ENCODE results near the gene ZNF333. TPM values are rescaled to one million over a fixed set of nuclear protein-coding genes. Genes with fewer than 3 reads are reported as not detected.
A peak's percentile ranks its signal among the peaks of the same experiment; 100 is the strongest.

Gene ZNF333
- total RNA-seq, 2 donors from 2014 or later = 14.2 to 18.2 TPM

- ATAC-seq = no peak
Measured at GRCh38 chr19:14676762-14677161, 13.1 kb upstream of the ZNF333 start.

GRCh38 chr19:14677464-14677863 lies 12.4 kb upstream of the ZNF333 start:
- TF ChIP-seq CTCF (IDR thresholded peaks at IDR 0.05) = no peak
- TF ChIP-seq POLR2A (IDR thresholded peaks at IDR 0.05) = no peak
- ATAC-seq (no peak), DNase-seq (no peak)
- WGBS, 2 donors = 78 to 80% methylated on average over 6 of the region's 6 CpGs
- H3K27ac ChIP-seq = no peak overlapping the region
- H3K9me3 ChIP-seq = no peaks in the 10 kb centered on the region
- H3K36me3 ChIP-seq (replicated peaks in 1 of 2; ENCODE audit: insufficient read depth in 1 of 2, low read depth in 2 of 2) = no peaks in the 10 kb centered on the region
- H3K27me3 ChIP-seq = no peaks in the 10 kb centered on the region
- H3K4me3 ChIP-seq = no peak overlapping the region
- H3K4me1 ChIP-seq = no peaks in the 10 kb centered on the region
- intact Hi-C loops (cut with DNase I) = no loop called here

More at GRCh38 chr19:14676762-14677161, 13.1 kb upstream of the ZNF333 start:
- Histone ChIP-seq H3K27me3 (no peaks in the 10 kb centered on the region), H3K27ac (no peak overlapping the region), H3K9me3 (no peaks in the 10 kb centered on the region), H3K36me3 (replicated peaks in 1 of 2; ENCODE audit: insufficient read depth in 1 of 2, low read depth in 2 of 2) (no peaks in the 10 kb centered on the region), H3K4me3 (no peak overlapping the region), H3K4me1 (no peaks in the 10 kb centered on the region)
- intact Hi-C loops (cut with DNase I) = no loop called here
- DNase-seq = no peak
- 65 to 69% methylated on average over 10 of the region's 10 CpGs for WGBS, 2 donors
- TF ChIP-seq CTCF (IDR thresholded peaks at IDR 0.05) (no peak), POLR2A (IDR thresholded peaks at IDR 0.05) (no peak)

GRCh38 chr19:14678199-14678598 lies 11.6 kb upstream of the ZNF333 start:
- Histone ChIP-seq H3K4me3 (no peak overlapping the region), H3K36me3 (replicated peaks in 1 of 2; ENCODE audit: insufficient read depth in 1 of 2, low read depth in 2 of 2) (no peaks in the 10 kb centered on the region), H3K27me3 (no peaks in the 10 kb centered on the region), H3K27ac (no peak overlapping the region), H3K4me1 (no peaks in the 10 kb centered on the region), H3K9me3 (no peaks in the 10 kb centered on the region)
- intact Hi-C loops (cut with DNase I) = no loop called here
- TF ChIP-seq CTCF (IDR thresholded peaks at IDR 0.05) (no peak), POLR2A (IDR thresholded peaks at IDR 0.05) (no peak)
- DNase-seq = no peak
- 80 to 82% methylated on average over 9 of the region's 9 CpGs for WGBS, 2 donors
- ATAC-seq = no peak

- intact Hi-C loops (cut with DNase I) = loop anchor here (10.0 kb wide), 1 partner anchor 117 kb away; no protein-coding TSS in a partner anchor
- no peak for TF ChIP-seq POLR2A (IDR thresholded peaks at IDR 0.05)
- 59 to 69% methylated on average over 2 of the region's 2 CpGs for WGBS, 2 donors
Measured at GRCh38 chr19:14682084-14682483, 7.8 kb upstream of the ZNF333 start.

GRCh38 chr19:14683439-14683838 lies 6.4 kb upstream of the ZNF333 start:
- TF ChIP-seq POLR2A (IDR thresholded peaks at IDR 0.05) = no peak
- Histone ChIP-seq H3K4me1 (no peaks in the 10 kb centered on the region), H3K9me3 (no peaks in the 10 kb centered on the region), H3K27ac (no peak overlapping the region), H3K27me3 (no peaks in the 10 kb centered on the region), H3K36me3 (replicated peaks in 1 of 2; ENCODE audit: insufficient read depth in 1 of 2, low read depth in 2 of 2) (no peaks in the 10 kb centered on the region), H3K4me3 (no peak overlapping the region)
- ATAC-seq = no peak
- 18 to 21% methylated on average over 3 of the region's 3 CpGs for WGBS, 2 donors
- intact Hi-C loops (cut with DNase I) = loop anchor here (10.0 kb wide), 1 partner anchor 119 kb away; no protein-coding TSS in a partner anchor
- DNase-seq = peak in 1 of 4 donors; percentile 23

More at GRCh38 chr19:14682084-14682483, 7.8 kb upstream of the ZNF333 start:
- ATAC-seq = no peak
- Histone ChIP-seq H3K9me3 (no peaks in the 10 kb centered on the region), H3K27me3 (no peaks in the 10 kb centered on the region), H3K27ac (no peak overlapping the region), H3K4me3 (no peak overlapping the region), H3K4me1 (no peaks in the 10 kb centered on the region), H3K36me3 (replicated peaks in 1 of 2; ENCODE audit: insufficient read depth in 1 of 2, low read depth in 2 of 2) (no peaks in the 10 kb centered on the region)
- no peak for DNase-seq

GRCh38 chr19:14686411-14686810 lies 3.4 kb upstream of the ZNF333 start:
- H3K4me3 ChIP-seq = no peak overlapping the region
- peaks cover 15% of the 10 kb centered on the region for H3K4me1 ChIP-seq
- DNase-seq = no peak
- WGBS, 2 donors = 34 to 49% methylated on average over 3 of the region's 3 CpGs
- H3K27ac ChIP-seq = no peak overlapping the region
- intact Hi-C loops (cut with DNase I) = loop anchor here (10.0 kb wide), 1 partner anchor 122 kb away; no protein-coding TSS in a partner anchor
- H3K9me3 ChIP-seq = no peaks in the 10 kb centered on the region
- no peaks in the 10 kb centered on the region for H3K36me3 ChIP-seq (replicated peaks in 1 of 2; ENCODE audit: insufficient read depth in 1 of 2, low read depth in 2 of 2)
- ATAC-seq = no peak
- TF ChIP-seq CTCF (IDR thresholded peaks at IDR 0.05) = peak in 2 of 7 experiments; percentile 8 to 21
- no peak for TF ChIP-seq POLR2A (IDR thresholded peaks at IDR 0.05)
- H3K27me3 ChIP-seq = no peaks in the 10 kb centered on the region
